Fibroblast of lung (primary cell): ENCODE measurements around the gene PGC. TPM values are rescaled to one million over a fixed set of nuclear protein-coding genes. Genes with fewer than 3 reads are reported as not detected.

ENCODE experiments used
- DNase-seq, 2 donors: peaks; one replicate each; pipeline versions ENCODE4 v3.0.0 to v3.0.0-alpha.2; 2010; ENCODE audit warnings: low read depth in 2 of 2
- H2AFZ ChIP-seq: 2 replicates; pipeline ENCODE4 v1.5.1; 2012; ENCODE audit warnings: low read length, control low read depth, inconsistent platforms
- H3K27ac ChIP-seq: 2 replicates; pipeline ENCODE4 v1.5.1; 2011; ENCODE audit warnings: low read length, control low read depth; ENCODE audit not compliant: insufficient read depth
- H3K27me3 ChIP-seq: 2 replicates; pipeline ENCODE4 v1.5.1; 2011; ENCODE audit warnings: mild to moderate bottlenecking, low read length; ENCODE audit not compliant: control insufficient read depth, insufficient read depth
- H3K36me3 ChIP-seq: 2 replicates; pipeline ENCODE4 v1.5.1; 2011; ENCODE audit warnings: low read length; ENCODE audit not compliant: control insufficient read depth, insufficient read depth
- H3K4me1 ChIP-seq: 2 replicates; pipeline ENCODE4 v1.5.1; 2011; ENCODE audit warnings: low read length; ENCODE audit not compliant: control insufficient read depth, insufficient read depth; ENCODE audit errors: extremely low read depth
- H3K4me2 ChIP-seq: 2 replicates; pipeline ENCODE4 v1.5.1; 2011; ENCODE audit warnings: low read length, control low read depth; ENCODE audit not compliant: insufficient read depth; ENCODE audit errors: extremely low read depth
- H3K4me3 ChIP-seq, 4 experiments: fragments of 200-600 bp in 1 of 4; sonication (generic) in 1 of 4; replicated peaks in 1 of 4; 2 replicates each; pipeline ENCODE4 v1.5.1; 2011 to 2016; ENCODE audit warnings: low read length in 4 of 4, low read depth in 3 of 4, mild to moderate bottlenecking in 3 of 4, control low read depth in 2 of 4, inconsistent platforms in 1 of 4, mixed read lengths in 1 of 4; ENCODE audit not compliant: insufficient read depth in 1 of 4; ENCODE audit errors: control extremely low read depth in 1 of 4
- H3K79me2 ChIP-seq: 2 replicates; pipeline ENCODE4 v1.5.1; 2012; ENCODE audit warnings: mild to moderate bottlenecking, low read length, inconsistent platforms; ENCODE audit not compliant: control insufficient read depth, insufficient read depth
- H3K9ac ChIP-seq: 2 replicates; pipeline ENCODE4 v1.5.1; 2011; ENCODE audit warnings: mild to moderate bottlenecking, low read length, control low read depth; ENCODE audit not compliant: insufficient read depth
- H3K9me3 ChIP-seq: 2 replicates; pipeline ENCODE4 v1.5.1; 2012; ENCODE audit warnings: low read depth, low read length; ENCODE audit not compliant: control insufficient read depth, insufficient read depth
- H4K20me1 ChIP-seq: 2 replicates; pipeline ENCODE4 v1.5.1; 2011; ENCODE audit warnings: low read length; ENCODE audit not compliant: control insufficient read depth, insufficient read depth; ENCODE audit errors: extremely low read depth
- CTCF ChIP-seq, 2 donors: IDR thresholded peaks in 1 of 2; conservative IDR thresholded peaks in 1 of 2; 1 replicate in 1 of 2; 2 replicates in 1 of 2; pipeline ENCODE4 v1.5.1; 2011 to 2012; ENCODE audit warnings: low read length in 2 of 2, control low read depth in 1 of 2, inconsistent platforms in 1 of 2, low read depth in 1 of 2, mild to moderate bottlenecking in 1 of 2
- EZH2 ChIP-seq: IDR thresholded peaks from 2 replicates; pipeline ENCODE4 v1.5.1; 2012; ENCODE audit warnings: low read length, control low read depth, mild to moderate bottlenecking; ENCODE audit errors: missing control alignments
- polyA plus RNA-seq, 2 donors: library from polyadenylated mRNA; depleted of rRNA in 1 of 2; stranded (reverse) in 1 of 2; unstranded in 1 of 2; fragments of >200 nt; gene quantifications; 2 replicates each; pipeline ENCODE4 v1.2.1, GENCODE V29; 2011 to 2012; ENCODE audit warnings: missing spikeins in 1 of 2
- total RNA-seq: library from RNA; depleted of rRNA; stranded (reverse); fragments of >200 nt; gene quantifications from 2 replicates; pipeline ENCODE4 v1.2.1, GENCODE V29; 2014

The PGC gene
- total and polyA plus RNA-seq, 2 donors (not counting 1 experiment from before 2014, with no cell fraction given) = not detected

DNA sequence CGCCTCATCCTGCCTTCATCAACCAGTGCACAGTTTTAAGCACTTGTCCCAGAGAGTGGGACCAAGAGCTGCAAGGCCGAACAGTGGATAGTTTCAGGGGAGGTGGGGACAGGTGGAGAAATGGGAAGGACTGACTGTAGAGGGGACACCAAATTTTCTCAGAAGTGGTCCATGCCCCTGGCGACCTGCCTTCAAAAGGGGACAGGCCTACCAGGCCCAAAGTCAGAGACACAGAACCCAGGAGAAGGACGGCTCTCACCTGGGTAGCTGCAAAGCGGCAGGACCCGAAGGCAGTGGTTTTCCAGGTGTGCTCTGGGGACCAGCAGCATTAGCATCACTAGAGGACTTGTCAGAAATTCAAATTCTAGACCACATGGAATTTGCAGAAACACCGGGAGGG is 17.6 kb downstream of the PGC start:
- peaks cover 3% of the 10 kb centered on the region for H3K4me1 ChIP-seq
- no peaks in the 10 kb centered on the region for H3K9me3 ChIP-seq
- DNase-seq = no peak
- no peaks in the 10 kb centered on the region for H3K79me2 ChIP-seq
- no peak overlapping the region for H3K4me2 ChIP-seq
- H3K9ac ChIP-seq = no peak overlapping the region
- H4K20me1 ChIP-seq = no peaks in the 10 kb centered on the region
- no peak overlapping the region for H3K4me3 ChIP-seq
- no peaks in the 10 kb centered on the region for H3K27me3 ChIP-seq
- no peak overlapping the region for H2AFZ ChIP-seq
- no peak overlapping the region for H3K27ac ChIP-seq
- no peaks in the 10 kb centered on the region for H3K36me3 ChIP-seq
- TF ChIP-seq CTCF (conservative IDR thresholded peaks at IDR 0.05 in 1 of 2, IDR thresholded peaks at IDR 0.05 in 1 of 2; ENCODE audit: low read depth in 1 of 2, low read length in 2 of 2) (no peak), EZH2 (no peak)

DNA sequence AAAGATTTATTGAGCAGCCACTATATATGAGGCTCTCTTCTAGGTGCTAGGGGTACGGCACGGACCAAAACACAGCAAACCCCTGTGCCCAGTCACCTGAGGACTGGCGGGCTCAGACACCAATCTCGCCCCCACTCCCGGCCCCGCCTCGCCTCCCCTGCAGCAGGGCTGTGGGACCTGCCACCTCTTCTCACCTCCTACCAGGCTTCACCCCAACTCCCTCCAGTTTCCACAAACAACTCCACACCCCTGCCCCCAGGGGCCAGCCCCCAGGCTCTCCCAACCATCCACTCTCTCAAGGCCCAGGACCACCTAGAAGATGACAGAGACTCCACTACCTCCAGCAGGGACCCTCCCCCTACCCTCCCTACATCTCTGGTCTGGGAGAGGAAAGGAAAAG is 18.2 kb downstream of the PGC start:
- no peaks in the 10 kb centered on the region for H3K36me3 ChIP-seq
- H4K20me1 ChIP-seq = no peaks in the 10 kb centered on the region
- H3K27me3 ChIP-seq = no peaks in the 10 kb centered on the region
- H3K4me1 ChIP-seq = peaks cover 3% of the 10 kb centered on the region
- H2AFZ ChIP-seq = no peak overlapping the region
- DNase-seq = no peak
- H3K4me3 ChIP-seq = no peak overlapping the region
- H3K4me2 ChIP-seq = no peak overlapping the region
- no peaks in the 10 kb centered on the region for H3K79me2 ChIP-seq
- H3K9ac ChIP-seq = no peak overlapping the region
- H3K9me3 ChIP-seq = no peaks in the 10 kb centered on the region
- no peak for TF ChIP-seq EZH2
- TF ChIP-seq CTCF (conservative IDR thresholded peaks at IDR 0.05 in 1 of 2, IDR thresholded peaks at IDR 0.05 in 1 of 2; ENCODE audit: low read depth in 1 of 2, low read length in 2 of 2) = no peak
- no peak overlapping the region for H3K27ac ChIP-seq

- Histone ChIP-seq H3K79me2 (no peaks in the 10 kb centered on the region), H3K36me3 (no peaks in the 10 kb centered on the region), H3K9ac (no peak overlapping the region), H3K4me1 (peaks cover 3% of the 10 kb centered on the region), H3K4me2 (no peak overlapping the region), H2AFZ (no peak overlapping the region), H4K20me1 (no peaks in the 10 kb centered on the region), H3K4me3 (no peak overlapping the region), H3K27me3 (no peaks in the 10 kb centered on the region), H3K9me3 (no peaks in the 10 kb centered on the region), H3K27ac (no peak overlapping the region)
- no peak for DNase-seq
- TF ChIP-seq CTCF (conservative IDR thresholded peaks at IDR 0.05 in 1 of 2, IDR thresholded peaks at IDR 0.05 in 1 of 2; ENCODE audit: low read depth in 1 of 2, low read length in 2 of 2) (no peak), EZH2 (no peak)
Measured at GRCh38 chr6:41728073-41728936, 18.9 kb downstream of the PGC start.
